Thyroid gland (tissue), 4 donors: ENCODE results near the gene BSN. TPM values are rescaled to one million over a fixed set of nuclear protein-coding genes. Genes with fewer than 3 reads are reported as not detected.

ENCODE experiments used
- DNase-seq, 2 donors: peaks; one replicate each; pipeline ENCODE4 v3.0.0-alpha.2; 2019
- H3K27ac ChIP-seq, 3 donors: fragments of 200-600 bp; sonication (generic); 1 replicate in 2 of 3; 2 replicates in 1 of 3; pipeline ENCODE4 v1.5.1; 2016 to 2019; ENCODE audit warnings: mild to moderate bottlenecking in 1 of 3, moderate library complexity in 1 of 3
- H3K27me3 ChIP-seq: fragments of 200-600 bp; sonication (generic); one replicate; pipeline ENCODE4 v1.5.1; 2019
- H3K36me3 ChIP-seq, 2 donors: fragments of 200-600 bp; sonication (generic); one replicate each; pipeline ENCODE4 v1.5.1; 2016 to 2019
- H3K4me1 ChIP-seq, 2 donors: fragments of 200-600 bp; sonication (generic); one replicate each; pipeline ENCODE4 v1.5.1; 2017 to 2019
- H3K4me3 ChIP-seq, 3 donors: fragments of 200-600 bp; sonication (generic); replicated peaks in 1 of 3; 1 replicate in 2 of 3; 2 replicates in 1 of 3; pipeline ENCODE4 v1.5.1; 2016; ENCODE audit warnings: mild to moderate bottlenecking in 1 of 3
- H3K9me3 ChIP-seq: fragments of 200-600 bp; sonication (generic); one replicate; pipeline ENCODE4 v1.5.1; 2017
- POLR2A ChIP-seq, 2 donors: fragments of 450-650 bp; IDR thresholded peaks; one replicate each; pipeline ENCODE4 v1.6.1; 2017; ENCODE audit warnings: antibody characterized with exemption in 2 of 2, mild to moderate bottlenecking in 2 of 2, moderate library complexity in 1 of 2
- WGBS, 2 donors: methylation state at CpG; one replicate each; pipeline ENCODE4 v1.1.5; 2017; 5-methylcytosine and 5-hydroxymethylcytosine counted together
- intact Hi-C: fragments of 100-400 bp; cut with DNase I; formaldehyde crosslinking; loops from one replicate; pipeline ENCODE4 v1.15.1; 2023
- total RNA-seq, 4 donors: library from RNA; depleted of rRNA; stranded (reverse); fragments of >200 nt; gene quantifications; one replicate each; pipeline ENCODE4 v1.2.3, GENCODE V29; 2016
- TF ChIP-seq, protein P1 (sequence below), 6 experiments: fragments of 200-600 bp in 3 of 6; fragments of 450-650 bp in 3 of 6; sonication (generic) in 3 of 6; IDR thresholded peaks; one replicate each; pipeline ENCODE4 v1.5.1; 2016 to 2019; ENCODE audit warnings: antibody characterized with exemption in 6 of 6, mild to moderate bottlenecking in 2 of 6, inconsistent platforms in 1 of 6, moderate library complexity in 1 of 6

Gene BSN
- total RNA-seq, 4 donors from 2014 or later = 0.56 to 1.8 (median 0.99) TPM

DNA sequence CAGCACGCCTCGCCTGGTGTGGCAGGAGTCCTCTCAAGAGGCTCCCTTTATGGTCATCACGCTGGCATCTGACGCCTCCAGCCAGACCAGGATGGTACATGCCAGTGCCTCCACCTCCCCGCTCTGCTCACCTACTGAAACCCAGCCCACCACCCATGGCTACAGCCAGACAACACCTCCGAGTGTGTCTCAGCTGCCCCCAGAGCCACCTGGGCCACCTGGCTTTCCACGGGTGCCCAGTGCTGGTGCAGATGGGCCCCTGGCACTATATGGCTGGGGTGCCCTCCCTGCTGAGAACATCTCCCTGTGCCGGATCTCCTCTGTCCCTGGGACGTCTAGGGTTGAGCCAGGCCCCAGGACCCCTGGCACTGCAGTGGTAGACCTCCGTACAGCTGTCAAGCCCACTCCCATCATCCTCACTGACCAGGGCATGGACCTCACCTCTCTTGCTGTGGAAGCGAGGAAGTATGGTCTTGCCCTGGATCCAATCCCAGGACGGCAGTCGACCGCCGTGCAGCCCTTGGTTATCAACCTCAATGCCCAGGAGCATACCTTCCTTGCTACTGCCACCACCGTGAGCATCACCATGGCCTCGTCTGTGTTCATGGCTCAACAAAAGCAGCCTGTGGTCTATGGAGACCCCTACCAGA, 100.0 kb downstream of the BSN start:
- 89 to 96% methylated on average over 11 to 17 of the region's 17 CpGs for WGBS, 2 donors

GRCh38 chr3:49654955-49655556, 100.8 kb downstream of the BSN start:
- no peak overlapping the region for H3K4me3 ChIP-seq
- no peaks in the 10 kb centered on the region for H3K27me3 ChIP-seq
- intact Hi-C loops = no loop called here
- DNase-seq = peak; percentile 47 to 58
- whole genome bisulfite sequencing, 2 donors = 53 to 61% methylated on average over 3 to 6 of the region's 10 CpGs
- TF ChIP-seq, protein P1, sequence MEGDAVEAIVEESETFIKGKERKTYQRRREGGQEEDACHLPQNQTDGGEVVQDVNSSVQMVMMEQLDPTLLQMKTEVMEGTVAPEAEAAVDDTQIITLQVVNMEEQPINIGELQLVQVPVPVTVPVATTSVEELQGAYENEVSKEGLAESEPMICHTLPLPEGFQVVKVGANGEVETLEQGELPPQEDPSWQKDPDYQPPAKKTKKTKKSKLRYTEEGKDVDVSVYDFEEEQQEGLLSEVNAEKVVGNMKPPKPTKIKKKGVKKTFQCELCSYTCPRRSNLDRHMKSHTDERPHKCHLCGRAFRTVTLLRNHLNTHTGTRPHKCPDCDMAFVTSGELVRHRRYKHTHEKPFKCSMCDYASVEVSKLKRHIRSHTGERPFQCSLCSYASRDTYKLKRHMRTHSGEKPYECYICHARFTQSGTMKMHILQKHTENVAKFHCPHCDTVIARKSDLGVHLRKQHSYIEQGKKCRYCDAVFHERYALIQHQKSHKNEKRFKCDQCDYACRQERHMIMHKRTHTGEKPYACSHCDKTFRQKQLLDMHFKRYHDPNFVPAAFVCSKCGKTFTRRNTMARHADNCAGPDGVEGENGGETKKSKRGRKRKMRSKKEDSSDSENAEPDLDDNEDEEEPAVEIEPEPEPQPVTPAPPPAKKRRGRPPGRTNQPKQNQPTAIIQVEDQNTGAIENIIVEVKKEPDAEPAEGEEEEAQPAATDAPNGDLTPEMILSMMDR (IDR thresholded peaks at IDR 0.05) = no peak
- no peak for TF ChIP-seq POLR2A (IDR thresholded peaks at IDR 0.05)
- no peaks in the 10 kb centered on the region for H3K36me3 ChIP-seq
- no peaks in the 10 kb centered on the region for H3K9me3 ChIP-seq
- peaks cover 0 to 3% of the 10 kb centered on the region in 2 donors for H3K4me1 ChIP-seq
- no peak overlapping the region for H3K27ac ChIP-seq

More for the DNA sequence above, 100.0 kb downstream of the BSN start:
- H3K27me3 ChIP-seq = no peaks in the 10 kb centered on the region
- no peak overlapping the region for H3K27ac ChIP-seq
- H3K36me3 ChIP-seq = no peaks in the 10 kb centered on the region
- intact Hi-C loops = no loop called here
- TF ChIP-seq POLR2A (IDR thresholded peaks at IDR 0.05) = no peak
- TF ChIP-seq, protein P1 (IDR thresholded peaks at IDR 0.05) = no peak
- peaks cover 0 to 3% of the 10 kb centered on the region in 2 donors for H3K4me1 ChIP-seq
- no peak for DNase-seq
- no peak overlapping the region for H3K4me3 ChIP-seq
- no peaks in the 10 kb centered on the region for H3K9me3 ChIP-seq

GRCh38 chr3:49655731-49656285, 101.5 kb downstream of the BSN start:
- H3K27ac ChIP-seq = no peak overlapping the region

DNA sequence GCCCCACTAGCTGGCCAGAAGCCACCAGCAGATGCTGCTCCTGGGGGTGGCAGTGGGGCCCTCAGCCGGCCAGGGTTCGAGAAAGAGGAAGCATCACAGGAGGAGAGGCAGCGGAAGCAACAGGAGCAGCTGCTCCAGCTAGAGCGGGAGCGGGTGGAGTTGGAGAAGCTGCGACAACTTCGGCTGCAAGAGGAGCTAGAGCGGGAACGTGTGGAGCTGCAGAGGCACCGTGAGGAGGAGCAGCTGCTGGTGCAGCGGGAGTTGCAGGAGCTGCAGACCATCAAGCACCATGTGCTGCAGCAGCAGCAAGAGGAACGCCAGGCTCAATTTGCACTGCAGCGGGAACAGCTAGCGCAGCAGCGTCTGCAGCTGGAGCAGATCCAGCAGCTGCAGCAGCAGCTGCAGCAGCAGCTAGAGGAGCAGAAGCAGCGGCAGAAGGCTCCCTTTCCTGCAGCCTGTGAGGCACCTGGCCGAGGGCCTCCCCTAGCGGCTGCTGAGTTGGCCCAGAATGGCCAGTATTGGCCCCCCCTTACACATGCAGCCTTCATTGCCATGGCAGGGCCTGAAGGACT, 102.3 kb downstream of the BSN start:
- DNase-seq = no peak

More at GRCh38 chr3:49655731-49656285, 101.5 kb downstream of the BSN start:
- Histone ChIP-seq H3K4me3 (no peak overlapping the region), H3K9me3 (no peaks in the 10 kb centered on the region), H3K4me1 (peaks cover 0 to 3% of the 10 kb centered on the region in 2 donors), H3K27me3 (no peaks in the 10 kb centered on the region), H3K36me3 (no peaks in the 10 kb centered on the region)
- TF ChIP-seq POLR2A (IDR thresholded peaks at IDR 0.05) = no peak
- TF ChIP-seq, protein P1 (IDR thresholded peaks at IDR 0.05) = no peak
- 97 to 100% methylated on average over 17 to 19 of the region's 19 CpGs for WGBS, 2 donors
- DNase-seq = no peak
- intact Hi-C loops = no loop called here

More for the DNA sequence above, 102.3 kb downstream of the BSN start:
- no peaks in the 10 kb centered on the region for H3K27me3 ChIP-seq
- 71 to 88% methylated on average over 13 to 15 of the region's 18 CpGs for WGBS, 2 donors
- peaks cover 0 to 3% of the 10 kb centered on the region in 2 donors for H3K4me1 ChIP-seq
- H3K9me3 ChIP-seq = no peaks in the 10 kb centered on the region
- H3K4me3 ChIP-seq = no peak overlapping the region
- H3K36me3 ChIP-seq = no peaks in the 10 kb centered on the region
- no peak overlapping the region for H3K27ac ChIP-seq
- intact Hi-C loops = no loop called here
- no peak for TF ChIP-seq POLR2A (IDR thresholded peaks at IDR 0.05)
- TF ChIP-seq, protein P1 (IDR thresholded peaks at IDR 0.05) = no peak
